H1 (cell line): Measurements from ENCODE around the gene CILP. TPM values are rescaled to one million over a fixed set of nuclear protein-coding genes. Genes with fewer than 3 reads are reported as not detected.

Experiments
- CTCF ChIA-PET: fragments of 300-600 bp; sonication (Branson Sonifier 250); formaldehyde crosslinking; loops from one replicate; lab custom pipeline; 2021; ENCODE audit not compliant: partially characterized antibody; lab: Charles Lee
- POLR2A ChIA-PET: fragments of 300-600 bp; sonication (Branson Sonifier 250); formaldehyde crosslinking; loops from one replicate; lab custom pipeline; 2021; ENCODE audit warnings: inconsistent platforms; ENCODE audit not compliant: partially characterized antibody; lab: Charles Lee
- DNase-seq, 2 experiments: peaks; one replicate each; pipeline versions ENCODE4 v3.0.0 to v3.0.0-alpha.2; 2010 to 2022; ENCODE audit warnings: low spot score in 2 of 2, low read depth in 1 of 2, mixed read lengths in 1 of 2
- FAIRE-seq: peaks from 2 replicates; lab custom pipeline; 2011; peaks lifted over from hg19 to GRCh38; lab: Jason Lieb, UNC
- H2AFZ ChIP-seq: 2 replicates; pipeline ENCODE4 v1.8.1; 2012; ENCODE audit warnings: low read length, inconsistent platforms
- H2AK5ac ChIP-seq: 2 replicates; pipeline ENCODE4 v1.6.1; 2013; ENCODE audit warnings: low read depth, low read length
- H2BK120ac ChIP-seq: replicated peaks from 2 replicates; pipeline ENCODE3; 2013; ENCODE audit warnings: low read depth, low read length, inconsistent platforms
- H2BK12ac ChIP-seq: 2 replicates; pipeline ENCODE4 v1.6.1; 2013; ENCODE audit warnings: low read depth, low read length
- H2BK15ac ChIP-seq: 2 replicates; pipeline ENCODE4 v1.6.1; 2013; ENCODE audit warnings: low read length
- H2BK20ac ChIP-seq: 2 replicates; pipeline ENCODE4 v1.6.1; 2013; ENCODE audit warnings: low read length
- H2BK5ac ChIP-seq: 2 replicates; pipeline ENCODE4 v1.6.1; 2013; ENCODE audit warnings: low read depth, low read length
- H3K14ac ChIP-seq: 2 replicates; pipeline ENCODE4 v1.6.1; 2013; ENCODE audit warnings: inconsistent platforms; ENCODE audit not compliant: insufficient read length
- H3K18ac ChIP-seq: 2 replicates; pipeline ENCODE4 v1.6.1; 2013; ENCODE audit warnings: low read length; ENCODE audit errors: extremely low read depth
- H3K23ac ChIP-seq: 2 replicates; pipeline ENCODE4 v1.6.1; 2013; ENCODE audit warnings: inconsistent platforms; ENCODE audit not compliant: insufficient read length
- H3K23me2 ChIP-seq: 2 replicates; pipeline ENCODE4 v1.6.1; 2013; ENCODE audit warnings: low read depth, low read length
- H3K27ac ChIP-seq: 2 replicates; pipeline ENCODE4 v1.6.1; 2011; ENCODE audit warnings: low read depth, low read length, inconsistent platforms
- H3K27me3 ChIP-seq, 4 experiments: replicated peaks in 1 of 4; 1 replicate in 1 of 4; 2 replicates in 3 of 4; pipeline versions ENCODE4 v1.6.1 to v1.8.1; 2011 to 2013; ENCODE audit warnings: low read length in 3 of 4, mild to moderate bottlenecking in 3 of 4, inconsistent platforms in 2 of 4, mixed read lengths in 2 of 4, moderate library complexity in 1 of 4; ENCODE audit not compliant: control insufficient read depth in 3 of 4, insufficient read depth in 3 of 4; ENCODE audit errors: extremely low read depth in 1 of 4
- H3K36me3 ChIP-seq, 4 experiments: 2 replicates each; pipeline versions ENCODE4 v1.6.1 to v1.8.1; 2011 to 2013; ENCODE audit warnings: mild to moderate bottlenecking in 4 of 4, low read length in 3 of 4, moderate library complexity in 2 of 4, control low read depth in 1 of 4, inconsistent platforms in 1 of 4; ENCODE audit not compliant: insufficient read depth in 4 of 4, control insufficient read depth in 2 of 4
- H3K4ac ChIP-seq: replicated peaks from 2 replicates; pipeline ENCODE3; 2013; ENCODE audit warnings: low read length, low read depth, mixed read lengths, inconsistent platforms; ENCODE audit not compliant: insufficient read length
- H3K4me1 ChIP-seq, 4 experiments: replicated peaks in 1 of 4; 1 replicate in 1 of 4; 2 replicates in 3 of 4; pipeline versions ENCODE4 v1.6.1 to v1.8.1; 2011 to 2013; ENCODE audit warnings: low read length in 3 of 4, inconsistent platforms in 2 of 4, mixed read lengths in 1 of 4; ENCODE audit not compliant: insufficient read depth in 4 of 4, control insufficient read depth in 3 of 4
- H3K4me2 ChIP-seq, 2 experiments: 2 replicates each; pipeline versions ENCODE4 v1.6.1 to v1.8.1; 2011 to 2013; ENCODE audit warnings: low read depth in 2 of 2, low read length in 2 of 2, control low read depth in 1 of 2, inconsistent platforms in 1 of 2, mild to moderate bottlenecking in 1 of 2; ENCODE audit not compliant: insufficient read depth in 1 of 2
- H3K4me3 ChIP-seq, 4 experiments: fragments of 200-600, 300-600 bp in 1 of 4; sonication (generic), shearing (Covaris generic), sonication (Bioruptor Twin) in 1 of 4; 2 replicates each; pipeline versions ENCODE4 v1.5.1 to v1.8.1; 2011 to 2016; ENCODE audit warnings: low read length in 4 of 4, low read depth in 3 of 4, control low read depth in 2 of 4, inconsistent platforms in 2 of 4, mild to moderate bottlenecking in 2 of 4, mixed read lengths in 1 of 4, moderate library complexity in 1 of 4; ENCODE audit not compliant: insufficient read depth in 2 of 4; ENCODE audit errors: extremely low read depth in 1 of 4
- H3K56ac ChIP-seq: replicated peaks from 2 replicates; pipeline ENCODE3; 2013; ENCODE audit warnings: low read depth, mild to moderate bottlenecking, mixed read lengths, low read length, inconsistent platforms; ENCODE audit not compliant: insufficient read length
- H3K79me1 ChIP-seq: 2 replicates; pipeline ENCODE4 v1.6.1; 2013; ENCODE audit warnings: low read depth, low read length, control low read depth
- H3K79me2 ChIP-seq, 2 experiments: 2 replicates each; pipeline versions ENCODE4 v1.6.1 to v1.8.1; 2012 to 2013; ENCODE audit warnings: low read length in 2 of 2, mild to moderate bottlenecking in 2 of 2, inconsistent platforms in 1 of 2; ENCODE audit not compliant: insufficient read depth in 2 of 2, control insufficient read depth in 1 of 2
- H3K9ac ChIP-seq, 4 experiments: replicated peaks in 1 of 4; 1 replicate in 1 of 4; 2 replicates in 3 of 4; pipeline versions ENCODE4 v1.6.1 to v1.8.1; 2011 to 2013; ENCODE audit warnings: low read depth in 3 of 4, low read length in 3 of 4, control low read depth in 2 of 4, mild to moderate bottlenecking in 2 of 4, moderate library complexity in 2 of 4, inconsistent platforms in 1 of 4; ENCODE audit errors: extremely low read depth in 1 of 4
- H3K9me3 ChIP-seq, 2 experiments: 2 replicates each; pipeline versions ENCODE4 v1.6.1 to v1.8.1; 2012 to 2013; ENCODE audit warnings: mild to moderate bottlenecking in 2 of 2, moderate library complexity in 2 of 2, control low read depth in 1 of 2, inconsistent platforms in 1 of 2, low read depth in 1 of 2, low read length in 1 of 2, mixed read lengths in 1 of 2; ENCODE audit not compliant: insufficient read depth in 2 of 2
- H4K20me1 ChIP-seq, 2 experiments: replicated peaks in 1 of 2; 2 replicates each; pipeline versions ENCODE3 to v1.8.1; 2011 to 2013; ENCODE audit warnings: inconsistent platforms in 2 of 2, low read length in 2 of 2, mild to moderate bottlenecking in 1 of 2; ENCODE audit not compliant: insufficient read depth in 2 of 2, control insufficient read depth in 1 of 2
- H4K5ac ChIP-seq: 2 replicates; pipeline ENCODE4 v1.6.1; 2013; ENCODE audit warnings: low read length, low read depth, mixed read lengths, inconsistent platforms; ENCODE audit not compliant: insufficient read length
- H4K8ac ChIP-seq: 2 replicates; pipeline ENCODE4 v1.8.0; 2013; ENCODE audit warnings: mild to moderate bottlenecking, moderate library complexity, low read length, inconsistent platforms; ENCODE audit not compliant: insufficient read depth; ENCODE audit errors: extremely low read depth
- H4K91ac ChIP-seq: replicated peaks from 2 replicates; pipeline ENCODE3; 2013; ENCODE audit warnings: low read length, mixed read lengths, inconsistent platforms; ENCODE audit not compliant: insufficient read length
- CEBPB ChIP-seq: IDR thresholded peaks from 2 replicates; pipeline ENCODE4 v1.6.1; 2012; ENCODE audit warnings: low read depth, low read length
- FOSL1 ChIP-seq: IDR thresholded peaks from 2 replicates; pipeline ENCODE4 v1.6.1; 2011; ENCODE audit warnings: mild to moderate bottlenecking, low read depth, low read length, moderate library complexity; ENCODE audit not compliant: insufficient read depth
- MAFK ChIP-seq: IDR thresholded peaks from 2 replicates; pipeline ENCODE4 v1.6.1; 2012; ENCODE audit warnings: low read depth, mild to moderate bottlenecking, improper control_type of control experiment, low read length
- SIRT6 ChIP-seq: IDR thresholded peaks from one replicate; pipeline ENCODE4 v1.7.1; 2012; ENCODE audit warnings: low read length, inconsistent platforms
- WGBS, 2 experiments: shearing (Covaris generic) in 1 of 2; methylation state at CpG; one replicate each; pipeline versions ENCODE4 v1.1.6 to v1.1.7; 2013 to 2015; ENCODE audit warnings: low lambda C conversion rate in 2 of 2, mixed read lengths in 2 of 2, inconsistent platforms in 1 of 2, low coverage in 1 of 2, missing lambda C conversion rate in 1 of 2; ENCODE audit not compliant: insufficient replicate concordance in 2 of 2, insufficient coverage in 1 of 2, insufficient read length in 1 of 2; ENCODE audit errors: extremely low coverage in 1 of 2, missing lambda C conversion rate in 1 of 2; 5-methylcytosine and 5-hydroxymethylcytosine counted together
- polyA plus RNA-seq, 7 experiments: library from polyadenylated mRNA; depleted of rRNA in 3 of 7; stranded (reverse) in 5 of 7; unstranded in 2 of 7; fragments of >200 nt in 5 of 7; fragments of 200-250 nt in 2 of 7; gene quantifications; 1 replicate in 5 of 7; 2 replicates in 1 of 7; 4 replicates in 1 of 7; pipeline versions ENCODE4 v1.2.1 to v1.2.3, GENCODE V29; 2011 to 2013; ENCODE audit warnings: missing spikeins in 2 of 7, mixed read lengths in 2 of 7
- total RNA-seq: library from RNA; stranded (reverse); fragmentation: NEBNext Ultra II Directional; extraction: Animal tissue kit (Norgen Biotek cat#: 25700); gene quantifications from 2 replicates; pipeline ENCODE4 v1.2.1, GENCODE V29; 2021
- TF ChIP-seq, protein P1 (sequence below): IDR thresholded peaks from 2 replicates; pipeline ENCODE4 v1.6.1; 2012; ENCODE audit warnings: inconsistent platforms

CILP gene
- total and polyA plus RNA-seq, 2 of the 8 experiments (the other 6 are each of a cell fraction or from before 2014, with no cell fraction given), result 0.02 TPM; not detected in 1

DNA sequence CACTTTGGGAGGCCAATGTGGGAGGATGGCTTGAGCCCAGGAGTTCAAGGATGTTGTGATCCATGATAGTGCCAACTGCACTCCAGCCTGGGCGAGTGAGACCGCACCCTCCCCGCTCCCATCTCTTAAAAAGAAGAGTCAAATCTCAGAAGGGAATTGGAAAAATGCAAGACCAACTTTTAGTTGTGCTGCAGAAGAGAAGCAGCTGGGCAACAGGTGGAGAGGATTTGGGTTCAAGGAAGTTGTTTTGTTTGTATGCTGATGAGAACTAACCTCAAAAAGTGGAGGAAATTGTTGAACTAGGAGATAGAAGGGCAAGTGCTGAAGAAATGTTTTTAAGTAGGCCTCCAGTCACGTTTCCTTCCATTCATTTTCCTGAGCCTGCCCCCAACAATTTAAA lies 64.8 kb downstream of the CILP start:
- Histone ChIP-seq H3K79me1 (no peaks in the 10 kb centered on the region), H4K20me1 (no peaks in the 10 kb centered on the region), H2BK5ac (no peak overlapping the region), H3K4me2 (no peak overlapping the region), H4K91ac (no peak overlapping the region), H3K9ac (no peak overlapping the region), H3K36me3 (peaks cover 0 to 17% (median 6%) of the 10 kb centered on the region in 4 experiments; a peak in 4 of 8 replicates), H2BK20ac (no peak overlapping the region), H2BK12ac (no peak overlapping the region), H3K9me3 (no peaks in the 10 kb centered on the region), H3K4me3 (no peak overlapping the region), H3K14ac (no peak overlapping the region), H3K23ac (no peak overlapping the region), H3K27ac (no peak overlapping the region), H3K4me1 (no peaks in the 10 kb centered on the region), H3K56ac (no peak overlapping the region), H3K4ac (no peak overlapping the region), H2BK15ac (no peak overlapping the region), H2BK120ac (no peak overlapping the region), H4K5ac (no peak overlapping the region), H3K27me3 (no peaks in the 10 kb centered on the region), H2AK5ac (no peak overlapping the region), H3K23me2 (no peaks in the 10 kb centered on the region), H2AFZ (no peak overlapping the region), H3K18ac (no peak overlapping the region), H4K8ac (no peak overlapping the region), H3K79me2 (no peaks in the 10 kb centered on the region)
- ChIA-PET POLR2A (no interaction called here), CTCF (no interaction called here)
- no peak for DNase-seq
- 92% methylated on average over 4 of the region's 4 CpGs; no CpG with 5 or more reads in 1 of the 2 experiments for WGBS, 2 experiments
- FAIRE-seq, result no peak
- TF ChIP-seq FOSL1 (no peak), MAFK (no peak), CEBPB (no peak), SIRT6 (no peak)
- TF ChIP-seq, protein P1, sequence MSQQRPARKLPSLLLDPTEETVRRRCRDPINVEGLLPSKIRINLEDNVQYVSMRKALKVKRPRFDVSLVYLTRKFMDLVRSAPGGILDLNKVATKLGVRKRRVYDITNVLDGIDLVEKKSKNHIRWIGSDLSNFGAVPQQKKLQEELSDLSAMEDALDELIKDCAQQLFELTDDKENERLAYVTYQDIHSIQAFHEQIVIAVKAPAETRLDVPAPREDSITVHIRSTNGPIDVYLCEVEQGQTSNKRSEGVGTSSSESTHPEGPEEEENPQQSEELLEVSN, result no peak
